Heart right ventricle (tissue), 16 donors: ENCODE measurements around the gene TCTN1. TPM values are rescaled to one million over a fixed set of nuclear protein-coding genes. Genes with fewer than 3 reads are reported as not detected.
A peak's percentile ranks its signal among the peaks of the same experiment; 100 is the strongest.

Experiments
- ATAC-seq, 8 donors: fragments of 200-7000 bp; cut with Tn5 transposase; one replicate each; pipeline ENCODE4 v1.9.1; 2020; ENCODE audit warnings: mild to moderate bottlenecking in 8 of 8, moderate library complexity in 8 of 8, moderate number of reproducible peaks in 1 of 8
- DNase-seq, 2 donors: peaks; one replicate each; pipeline ENCODE4 v3.0.0-alpha.2; 2020
- H3K27ac ChIP-seq, 10 donors: fragments of 200-600 bp; sonication (generic) in 2 of 10; one replicate each; pipeline versions ENCODE4 v1.5.0 to v1.8.0; 2020 to 2022; ENCODE audit warnings: mild to moderate bottlenecking in 3 of 10
- H3K27me3 ChIP-seq, 7 donors: fragments of 200-600 bp; one replicate each; pipeline ENCODE4 v1.8.0; 2021 to 2022; ENCODE audit warnings: mild to moderate bottlenecking in 2 of 7
- H3K36me3 ChIP-seq, 9 donors: fragments of 200-600 bp; sonication (generic) in 1 of 9; one replicate each; pipeline versions ENCODE4 v1.5.0 to v1.8.0; 2020 to 2022; ENCODE audit warnings: mild to moderate bottlenecking in 2 of 9
- H3K4me1 ChIP-seq, 9 donors: fragments of 200-600 bp; sonication (generic) in 1 of 9; one replicate each; pipeline versions ENCODE4 v1.5.0 to v1.8.0; 2020 to 2022; ENCODE audit warnings: mild to moderate bottlenecking in 4 of 9
- H3K4me3 ChIP-seq, 10 donors: fragments of 200-600 bp; sonication (generic) in 2 of 10; one replicate each; pipeline versions ENCODE4 v1.5.0 to v1.8.0; 2020 to 2022; ENCODE audit warnings: mild to moderate bottlenecking in 7 of 10, moderate library complexity in 2 of 10
- H3K9me3 ChIP-seq, 11 donors: fragments of 200-600 bp in 10 of 11; sonication (generic) in 2 of 11; one replicate each; pipeline versions ENCODE4 v1.5.0 to v1.8.0; 2013 to 2022; ENCODE audit warnings: mild to moderate bottlenecking in 2 of 11, control low read depth in 1 of 11, moderate library complexity in 1 of 11
- WGBS, 2 donors: extraction: QIAGEN DNeasy Blood & Tissue Kit; methylation state at CpG; one replicate each; pipeline ENCODE4 v1.1.7; 2013; ENCODE audit warnings: inconsistent platforms in 1 of 2; 5-methylcytosine and 5-hydroxymethylcytosine counted together
- intact Hi-C, 10 donors: fragments of 100-400 bp; cut with DNase I; formaldehyde crosslinking; loops; one replicate each; pipeline versions ENCODE4 v1.11.1 to v1.14.2; 2022
- polyA plus RNA-seq, 2 donors: library from polyadenylated mRNA; stranded (reverse); fragments of 200-250 nt; gene quantifications; one replicate each; pipeline ENCODE4 v1.2.3, GENCODE V29; 2013
- total RNA-seq, 10 donors: library from RNA; stranded (reverse); fragmentation: NEBNext Ultra II Directional in 3 of 10; extraction: Animal tissue kit (Norgen Biotek cat#: 25700) in 3 of 10; gene quantifications; one replicate each; pipeline versions ENCODE4 v1.2.1 to v1.2.4, GENCODE V29; 2021 to 2023
- TF ChIP-seq, protein P1 (sequence below), 9 donors: fragments of 200-600 bp; sonication (generic) in 2 of 9; IDR thresholded peaks; one replicate each; pipeline versions ENCODE4 v1.5.0 to v1.8.0; 2021 to 2022; ENCODE audit warnings: antibody characterized with exemption in 9 of 9, mild to moderate bottlenecking in 5 of 9, moderate library complexity in 1 of 9
- donor health status: Arrhythmogenic right ventricular cardiomyopathy.
- donor health status: ischemic (EF 13 %, LVEDD 7.1; RV severe dilation, severe dysfunction).
- donor health status: healthy with polysubstance abuse.
- donor health status: DM: no; HTN: yes; CAD: no.
- donor health status: DM: no; HTN: no; CAD: no.
- donor health status: ischemic (EF 25% LVEDD 6.9; RV normal size, moderate dysfunction).
- donor health status: ischemic (EF 25% LVEDD 5.7; RV mildly dilated, moderate dysfunction).
- donor health status: healthy.
- donor health status: DM: yes; HTN: yes; CAD: no.
- donor health status: Ischemic cardiomyopathy.
- donor health status: ischemic (EF 35%, LVEDD 5.7; RV mildly dilated, moderate dysfunction).
- donor health status: nonischemic (EF 11% LVEDD 7.7; RV severe dilation, severe dysfunction).
- donor health status: DM: yes; HTN: yes; CAD: no.
- donor health status: PGD.
- donor health status: ischemic (EF 29% LVEDD 5.4; RV normal size, mild dysfunction).
- donor health status: nonischemic (EF 23%, LVEDD 6.1; RV moderate dilation, normal function).

TCTN1 gene
- total and polyA plus RNA-seq, 12 donors, result 14.2 to 49.6 (median 25.2) TPM

DNA sequence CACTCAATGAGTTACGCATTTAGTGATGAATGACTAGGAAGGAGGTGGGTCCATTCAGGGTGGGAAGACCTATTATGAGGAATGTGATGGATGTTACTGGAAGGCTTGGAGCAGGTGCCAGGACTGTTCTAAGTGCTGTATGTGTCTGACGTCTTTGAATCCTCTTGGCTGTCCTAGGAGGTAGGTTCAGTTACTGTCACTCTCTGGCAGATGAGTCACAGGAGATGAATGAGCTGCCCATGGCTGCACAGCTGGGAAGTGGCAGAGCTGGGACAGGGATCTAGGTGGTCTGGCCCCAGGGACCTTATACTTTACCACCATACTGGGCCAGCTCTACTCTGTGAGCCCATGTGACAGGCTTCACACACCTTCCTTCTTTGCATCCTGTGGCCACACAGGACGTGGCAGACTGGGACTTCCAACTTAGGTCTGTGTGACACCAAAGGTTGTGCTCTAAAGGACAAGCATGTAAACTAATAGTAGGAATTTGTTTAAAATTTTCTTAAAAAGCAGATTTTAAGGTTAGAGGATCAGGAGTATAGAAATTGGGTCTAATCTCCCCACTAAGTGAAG lies 24.0 kb downstream of the TCTN1 start:
- DNase-seq (no peak), ATAC-seq (peak in 2 of 8 donors; percentile 20 to 41)
- Histone ChIP-seq H3K36me3 (peaks cover 0 to 13% (median 0%) of the 10 kb centered on the region in 9 donors), H3K27ac (no peak overlapping the region), H3K4me1 (peaks cover 6 to 36% (median 21%) of the 10 kb centered on the region in 9 donors), H3K4me3 (no peak overlapping the region), H3K27me3 (no peaks in the 10 kb centered on the region), H3K9me3 (no peaks in the 10 kb centered on the region)
- intact Hi-C loops, result loop anchor here in 3 of 10 donors (5.0 to 10.0 kb wide), 3 partner anchors 59 to 247 kb away; no protein-coding TSS in a partner anchor
- WGBS, 2 donors, result 72 to 90% methylated on average over 3 of the region's 3 CpGs
- TF ChIP-seq, protein P1, sequence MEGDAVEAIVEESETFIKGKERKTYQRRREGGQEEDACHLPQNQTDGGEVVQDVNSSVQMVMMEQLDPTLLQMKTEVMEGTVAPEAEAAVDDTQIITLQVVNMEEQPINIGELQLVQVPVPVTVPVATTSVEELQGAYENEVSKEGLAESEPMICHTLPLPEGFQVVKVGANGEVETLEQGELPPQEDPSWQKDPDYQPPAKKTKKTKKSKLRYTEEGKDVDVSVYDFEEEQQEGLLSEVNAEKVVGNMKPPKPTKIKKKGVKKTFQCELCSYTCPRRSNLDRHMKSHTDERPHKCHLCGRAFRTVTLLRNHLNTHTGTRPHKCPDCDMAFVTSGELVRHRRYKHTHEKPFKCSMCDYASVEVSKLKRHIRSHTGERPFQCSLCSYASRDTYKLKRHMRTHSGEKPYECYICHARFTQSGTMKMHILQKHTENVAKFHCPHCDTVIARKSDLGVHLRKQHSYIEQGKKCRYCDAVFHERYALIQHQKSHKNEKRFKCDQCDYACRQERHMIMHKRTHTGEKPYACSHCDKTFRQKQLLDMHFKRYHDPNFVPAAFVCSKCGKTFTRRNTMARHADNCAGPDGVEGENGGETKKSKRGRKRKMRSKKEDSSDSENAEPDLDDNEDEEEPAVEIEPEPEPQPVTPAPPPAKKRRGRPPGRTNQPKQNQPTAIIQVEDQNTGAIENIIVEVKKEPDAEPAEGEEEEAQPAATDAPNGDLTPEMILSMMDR (IDR thresholded peaks at IDR 0.05), result no peak

- Histone ChIP-seq H3K4me1 (peaks cover 6 to 42% (median 21%) of the 10 kb centered on the region in 9 donors), H3K9me3 (no peaks in the 10 kb centered on the region), H3K36me3 (peaks cover 0 to 12% (median 0%) of the 10 kb centered on the region in 9 donors), H3K27ac (peak overlapping the region in 1 of 10 donors; percentile 52), H3K27me3 (no peaks in the 10 kb centered on the region), H3K4me3 (no peak overlapping the region)
- WGBS, 2 donors, result 90 to 95% methylated on average over 5 of the region's 5 CpGs
- DNase-seq (no peak), ATAC-seq (no peak)
- TF ChIP-seq, protein P1 (IDR thresholded peaks at IDR 0.05), result no peak
- intact Hi-C loops, result loop anchor here in 3 of 10 donors (5.0 to 10.0 kb wide), 3 partner anchors 59 to 246 kb away; no protein-coding TSS in a partner anchor
These were observed 24.9 kb downstream of the TCTN1 start for GRCh38 chr12:110638796-110639195.

DNA sequence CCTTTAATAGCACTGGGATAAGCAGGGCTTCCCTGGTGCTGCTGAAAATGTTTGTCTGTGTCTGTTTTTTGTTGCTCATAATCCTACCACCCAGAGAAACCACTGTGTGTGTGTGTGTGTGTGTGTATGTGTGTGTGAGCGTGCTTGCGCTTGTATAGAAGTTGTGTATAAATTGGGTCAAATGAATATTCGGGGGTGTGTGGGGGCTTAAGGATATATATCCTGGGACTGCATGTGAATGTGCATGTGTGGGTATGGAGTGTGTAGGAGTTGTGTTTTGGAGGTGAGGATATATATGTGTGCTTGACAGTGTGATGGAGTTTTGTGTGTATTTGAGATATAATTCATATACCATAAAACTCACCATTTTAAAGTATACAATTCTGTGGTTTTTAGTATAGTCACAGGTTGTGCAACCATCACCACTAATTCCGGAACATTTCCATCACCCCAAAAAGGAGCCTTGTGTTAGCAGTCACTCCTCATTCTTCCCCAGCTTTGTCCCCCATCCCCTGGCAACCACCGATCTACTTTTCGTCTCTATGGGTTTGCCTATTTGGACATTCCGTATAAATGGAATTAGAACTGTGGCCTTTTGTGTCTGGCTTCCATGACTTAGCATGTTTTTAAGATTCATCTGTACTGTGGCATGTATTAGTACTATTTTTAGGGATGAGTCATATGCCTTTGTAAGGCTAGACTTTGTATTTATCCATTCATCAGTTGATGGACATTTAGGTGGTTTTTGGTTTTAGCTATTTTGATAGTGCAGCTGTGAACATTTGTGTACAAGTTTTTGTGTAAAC lies 25.6 kb downstream of the TCTN1 start:
- Histone ChIP-seq H3K36me3 (peaks cover 0 to 6% (median 0%) of the 10 kb centered on the region in 9 donors), H3K4me3 (no peak overlapping the region), H3K9me3 (no peaks in the 10 kb centered on the region), H3K27me3 (no peaks in the 10 kb centered on the region), H3K27ac (peak overlapping the region in 8 of 10 donors; percentile 43 to 71 (median 60)), H3K4me1 (peaks cover 6 to 42% (median 21%) of the 10 kb centered on the region in 9 donors)
- 83 to 93% methylated on average over 7 of the region's 7 CpGs for WGBS, 2 donors
- intact Hi-C loops, result loop anchor here in 5 of 10 donors (2.0 to 10.0 kb wide), 4 partner anchors 55 to 245 kb away; no protein-coding TSS in a partner anchor
- DNase-seq, result no peak
- TF ChIP-seq, protein P1 (IDR thresholded peaks at IDR 0.05), result no peak
- peak in 6 of 8 donors; percentile 36 to 62 (median 59) for ATAC-seq

DNA sequence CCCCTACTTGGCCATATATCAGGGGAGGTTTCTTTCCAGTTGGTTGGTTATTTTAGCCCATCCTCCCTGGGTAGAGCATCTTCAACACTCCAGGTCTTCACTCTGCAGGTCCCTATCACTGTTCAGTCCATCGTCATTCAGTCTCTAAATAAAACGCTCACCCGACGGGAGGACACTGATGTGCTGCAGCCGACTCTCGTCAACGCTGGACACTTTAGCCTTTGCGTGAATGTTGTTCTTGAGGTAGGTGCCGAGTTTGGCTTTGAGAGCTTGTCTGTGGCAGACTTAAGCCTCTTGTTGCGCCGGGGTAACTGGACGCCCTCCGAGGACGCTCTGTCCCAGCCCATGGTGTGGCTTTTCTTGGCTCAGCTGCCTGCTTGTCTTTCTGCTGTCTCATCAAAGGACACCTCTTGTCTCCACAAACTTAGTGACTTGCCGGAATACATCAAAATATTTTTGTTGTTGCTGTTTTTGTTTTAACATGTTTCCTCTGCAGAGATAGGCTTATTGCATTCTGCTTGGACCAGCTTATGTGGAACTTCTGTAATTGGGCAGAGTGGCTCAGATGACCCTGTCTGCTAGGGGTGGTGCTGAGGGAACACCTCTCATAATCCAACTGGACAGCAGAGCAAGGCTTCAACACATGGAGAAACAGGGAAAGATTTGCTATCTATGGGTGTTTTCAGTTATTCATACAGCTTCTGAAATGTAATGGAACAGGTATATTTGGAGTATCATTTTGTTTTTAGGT lies 26.5 kb downstream of the TCTN1 start:
- 48 to 58% methylated on average over 15 of the region's 15 CpGs for WGBS, 2 donors
- intact Hi-C loops, result loop anchor here in 2 of 10 donors (2.0 kb wide), 1 partner anchor 54 kb away; no protein-coding TSS in a partner anchor
- TF ChIP-seq, protein P1 (IDR thresholded peaks at IDR 0.05), result no peak
- no peaks in the 10 kb centered on the region for H3K9me3 ChIP-seq
- peak; percentile 45 to 93 (median 79) for ATAC-seq
- peak in 1 of 2 donors; percentile 66 for DNase-seq
- peak overlapping the region in 3 of 10 donors; percentile 5 to 14 (median 9) for H3K4me3 ChIP-seq
- H3K27me3 ChIP-seq, result no peaks in the 10 kb centered on the region
- H3K36me3 ChIP-seq, result peaks cover 0 to 10% (median 0%) of the 10 kb centered on the region in 9 donors
- H3K27ac ChIP-seq, result peak overlapping the region in 9 of 10 donors; percentile 34 to 71 (median 59)
- peaks cover 6 to 42% (median 21%) of the 10 kb centered on the region in 9 donors for H3K4me1 ChIP-seq
